Stimulated activated CD4-positive, alpha-beta T cell treated with anti-CD3 and anti-CD28 coated beads, Interleukin-12 subunit alpha, Interleukin-12 subunit beta, amount 100 ng/mL, for 4 hours (primary cell): ENCODE measurements around the gene SAMD4B.
A peak's percentile ranks its signal among the peaks of the same experiment; 100 is the strongest.
"Not testable (repeated sequence)": the region's sequence is repeated elsewhere in the genome, so short reads cannot be mapped to it uniquely, and the experiment has no call there.

Experiments used
- DNase-seq: peaks from one replicate; pipeline ENCODE4 v3.0.0-alpha.2; 2020

Gene SAMD4B

DNA sequence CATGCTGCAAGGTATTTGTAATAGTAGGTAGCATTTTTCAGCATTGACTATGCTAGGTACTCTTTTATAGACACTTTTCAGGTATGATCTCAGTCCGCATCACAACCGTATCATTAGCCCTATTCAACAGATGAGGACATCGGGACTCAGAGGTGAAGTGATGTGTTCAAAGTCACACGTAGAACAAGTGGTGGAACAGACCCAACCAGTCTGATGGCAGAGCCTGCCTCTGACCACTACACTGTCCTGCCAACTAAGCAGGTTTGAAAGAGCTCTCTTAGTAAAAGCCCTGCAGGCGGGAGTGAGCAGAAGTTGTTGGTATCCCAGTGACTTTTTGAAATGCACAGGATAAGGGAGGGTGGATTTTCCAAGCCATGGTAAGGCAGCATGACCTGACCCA lies 28.5 kb downstream of the SAMD4B start:
- DNase-seq: no peak

GRCh38 chr19:39372047-39372802 lies 30.0 kb downstream of the SAMD4B start:
- no peak for DNase-seq

DNA sequence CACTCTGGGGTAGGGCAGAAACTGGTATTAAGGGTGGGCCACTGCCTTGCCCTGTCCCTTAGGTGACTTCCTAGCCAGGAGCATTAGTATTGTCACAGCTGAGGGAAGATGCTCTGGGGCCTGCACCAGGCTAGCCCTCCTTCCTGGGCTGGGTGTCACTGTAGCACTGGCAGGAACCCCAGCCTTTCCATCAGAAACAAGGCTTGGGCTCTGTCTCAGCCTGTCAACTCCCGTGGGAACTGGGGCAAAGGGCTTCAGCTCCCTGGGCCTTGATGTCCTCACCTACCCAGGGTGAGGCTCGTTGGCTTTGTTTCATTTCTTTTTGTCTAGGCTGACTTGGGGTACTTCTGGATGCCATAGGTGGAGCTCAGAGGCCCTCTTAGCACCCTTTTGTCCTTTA lies 30.7 kb downstream of the SAMD4B start:
- no peak for DNase-seq

- DNase-seq: no peak
These were observed 33.7 kb downstream of the SAMD4B start for GRCh38 chr19:39375929-39376328.

DNA sequence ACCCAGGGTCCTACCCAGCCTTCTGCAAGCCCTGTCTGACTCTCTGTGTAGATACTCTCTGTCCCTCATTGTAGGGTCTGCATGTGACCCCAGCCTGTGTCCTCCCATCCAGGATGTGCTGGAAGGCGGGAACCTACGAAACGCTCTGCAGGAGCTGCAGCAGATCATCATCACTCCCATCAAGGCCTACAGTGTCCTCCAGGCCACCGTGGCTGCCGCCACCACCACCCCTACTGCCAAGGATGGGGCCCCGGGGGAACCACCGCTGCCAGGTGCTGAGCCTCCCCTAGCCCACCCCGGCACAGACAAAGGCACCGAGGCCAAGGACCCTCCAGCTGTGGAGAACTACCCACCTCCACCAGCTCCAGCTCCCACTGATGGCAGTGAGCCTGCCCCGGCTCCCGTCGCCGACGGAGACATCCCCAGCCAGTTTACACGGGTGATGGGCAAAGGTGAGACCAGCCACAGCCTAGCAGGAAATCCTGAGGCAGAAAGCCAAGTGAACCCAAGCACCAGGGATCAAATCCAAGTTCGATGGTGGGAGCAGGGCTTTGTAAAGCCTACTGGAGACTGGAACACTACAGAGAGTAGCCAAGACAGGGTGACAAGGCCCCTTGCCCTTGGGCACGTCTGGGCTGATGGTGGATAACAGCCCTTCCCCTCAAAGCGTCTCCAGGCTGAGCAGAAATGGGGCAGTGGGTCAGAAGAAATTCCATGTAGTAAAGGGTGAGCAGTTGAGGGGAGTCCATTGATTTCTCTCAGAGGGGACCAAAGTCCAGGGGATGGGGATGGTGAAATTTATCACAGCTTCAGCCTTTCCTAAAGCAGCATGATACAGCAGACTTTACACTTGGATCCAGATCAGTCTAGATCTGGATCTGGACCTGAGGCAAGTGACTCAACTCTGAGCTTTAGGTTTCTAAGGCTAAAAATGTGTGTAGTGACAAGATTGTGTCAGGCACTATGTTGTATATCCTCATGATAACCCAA lies 35.4 kb downstream of the SAMD4B start:
- DNase-seq: no peak

- not testable (repeated sequence) for DNase-seq
These were observed 37.1 kb downstream of the SAMD4B start for GRCh38 chr19:39379366-39379765.

- DNase-seq: no peak
These were observed 37.7 kb downstream of the SAMD4B start for GRCh38 chr19:39379865-39380396.

- DNase-seq: no peak
These were observed 38.6 kb downstream of the SAMD4B start for GRCh38 chr19:39380521-39381502.

GRCh38 chr19:39381910-39382611 lies 39.8 kb downstream of the SAMD4B start:
- no peak for DNase-seq

- DNase-seq: no peak
These were observed 41.0 kb downstream of the SAMD4B start for GRCh38 chr19:39382991-39383828.

DNA sequence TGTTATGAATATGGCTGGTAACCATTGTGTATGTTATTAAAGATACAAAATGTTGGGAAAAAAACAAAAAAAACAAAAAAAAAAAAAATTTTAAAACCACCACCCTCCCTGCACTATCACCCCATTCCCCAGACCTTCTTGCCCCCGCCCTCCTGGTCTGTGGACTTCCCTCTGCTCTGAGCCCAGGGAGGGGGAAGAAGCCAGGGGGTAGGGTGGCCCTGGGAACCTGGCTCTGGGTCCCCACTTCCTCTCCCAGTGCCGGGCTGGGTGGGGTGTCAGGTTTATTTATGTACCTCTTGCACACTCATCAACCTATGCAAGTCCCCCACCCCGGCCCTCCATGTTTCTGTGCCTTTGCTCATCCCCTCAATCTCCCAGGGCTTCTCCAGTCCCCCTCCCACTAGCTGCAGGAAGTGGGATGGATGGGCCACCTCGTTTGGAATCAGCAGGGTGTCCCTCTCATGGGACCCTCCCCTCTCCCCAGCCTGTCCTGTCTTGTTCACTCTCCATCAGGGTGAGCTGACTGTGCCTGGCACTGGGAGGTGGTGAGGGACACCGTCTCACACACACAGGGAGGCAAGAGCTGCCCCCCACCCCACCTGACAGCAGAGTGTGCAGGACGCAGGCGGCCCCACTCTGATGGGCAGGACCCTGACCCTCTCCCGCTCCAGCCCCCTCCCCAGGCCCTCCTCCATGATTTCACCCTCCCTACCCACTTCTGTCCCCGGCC lies 42.8 kb downstream of the SAMD4B start:
- DNase-seq: no peak

DNA sequence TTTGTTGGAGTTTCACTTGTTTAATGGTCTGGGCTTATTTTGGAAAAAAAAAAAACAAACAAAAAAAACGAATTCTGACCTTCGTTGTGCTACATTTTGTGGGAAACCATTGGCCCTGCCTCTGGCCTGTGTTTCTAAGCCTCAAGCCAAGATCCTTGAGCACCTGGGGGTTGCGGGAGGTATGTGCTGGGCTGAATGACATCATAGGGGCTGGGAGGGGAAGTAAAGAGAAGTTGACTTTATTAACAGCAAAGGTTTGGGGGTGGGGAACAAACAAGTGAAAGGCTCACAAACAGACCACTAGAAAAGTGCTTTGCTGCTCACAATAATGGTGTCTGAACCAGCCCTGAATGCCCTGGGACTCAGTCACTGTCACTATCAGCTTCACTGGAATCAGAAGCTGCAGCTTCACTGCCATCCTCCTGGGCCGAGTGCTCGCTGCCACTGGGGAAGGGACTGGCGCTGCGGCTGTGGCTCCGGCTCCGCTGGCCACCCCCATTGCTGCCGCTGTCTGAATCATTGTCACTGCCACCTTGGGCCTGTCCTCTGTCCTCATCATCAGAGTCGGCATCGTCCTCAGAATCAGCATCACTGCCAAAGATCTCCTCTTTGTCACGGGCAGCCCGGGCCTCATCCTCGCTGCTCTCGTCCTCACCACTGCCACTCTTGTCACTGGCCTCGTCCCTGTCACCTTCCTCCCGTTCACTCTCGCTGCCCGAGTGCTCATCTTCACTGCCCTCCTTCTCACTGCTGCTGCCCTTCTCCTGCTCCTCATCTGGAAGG lies 43.6 kb downstream of the SAMD4B start:
- no peak for DNase-seq

GRCh38 chr19:39386557-39386956 lies 44.3 kb downstream of the SAMD4B start:
- no peak for DNase-seq

DNA sequence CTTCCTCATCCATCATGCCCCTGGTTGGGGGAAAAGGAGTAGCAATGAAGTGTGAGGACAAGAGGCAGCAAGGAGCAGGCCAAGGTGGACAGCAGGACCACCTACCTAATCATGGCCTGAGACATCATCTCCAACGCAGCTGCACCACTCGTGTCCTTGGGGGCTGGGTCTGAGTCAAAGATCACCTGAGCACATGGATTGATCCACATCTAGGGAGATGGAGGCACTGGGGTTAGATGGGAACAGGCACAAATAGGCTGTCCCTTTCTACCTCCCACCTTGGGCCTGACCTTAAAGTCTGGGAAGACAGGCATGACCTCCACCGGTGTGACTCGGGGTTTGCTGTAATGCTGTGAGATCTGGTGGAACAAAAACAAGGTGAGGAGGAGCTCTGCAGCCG lies 46.4 kb downstream of the SAMD4B start:
- DNase-seq: no peak

GRCh38 chr19:39389631-39390414 lies 47.6 kb downstream of the SAMD4B start:
- no peak for DNase-seq

DNA sequence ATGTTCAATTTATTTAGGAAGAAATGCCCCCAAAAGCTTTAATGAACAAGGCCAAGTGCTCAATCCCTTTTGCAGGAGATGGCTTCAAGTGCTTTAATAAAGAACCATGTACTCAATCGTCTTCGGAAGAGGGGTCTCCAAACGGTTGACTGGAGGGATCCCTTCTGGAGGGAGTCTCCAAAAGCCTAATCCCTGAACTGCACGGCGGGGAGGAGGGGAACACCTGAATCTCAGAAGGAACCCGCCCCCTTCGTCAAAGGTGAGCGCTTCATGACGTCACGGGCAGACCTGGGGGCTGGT lies 48.2 kb downstream of the SAMD4B start:
- no peak for DNase-seq

DNA sequence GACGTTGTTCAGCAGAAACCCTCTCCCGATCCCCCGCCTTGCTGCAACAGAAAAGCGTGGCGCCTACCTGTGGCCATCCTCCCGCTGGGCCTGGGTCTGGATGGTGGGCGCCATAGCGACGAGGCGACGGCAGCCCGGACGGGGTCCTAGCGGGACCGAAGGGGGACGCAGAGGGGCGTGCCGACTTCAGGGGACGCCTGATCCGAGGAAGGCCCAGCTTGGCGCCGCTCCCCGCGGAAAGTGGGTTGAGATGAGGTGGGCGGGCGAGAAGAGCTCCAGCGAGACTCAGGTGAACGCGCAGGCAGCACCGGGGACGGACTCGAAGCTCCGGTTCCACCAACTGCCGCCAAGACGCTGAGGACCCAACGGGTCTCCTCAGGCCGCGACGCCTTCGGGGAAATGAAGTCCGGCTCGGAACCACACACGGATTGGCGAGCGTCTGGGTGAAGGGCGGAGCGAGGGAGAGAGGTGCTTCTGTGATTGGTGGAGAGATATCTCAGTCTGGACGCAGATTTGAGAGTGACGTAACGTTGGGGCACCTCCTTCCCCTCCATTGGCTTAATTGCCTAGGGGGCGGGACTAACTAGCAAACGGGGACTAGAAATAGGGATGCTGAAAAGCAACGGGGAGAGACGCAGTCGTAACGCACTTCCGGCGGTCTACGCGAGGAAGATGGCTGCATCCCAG lies 48.7 kb downstream of the SAMD4B start, which contains the start of the genes MED29 and PAF1:
Gene MED29 (plus strand): TSS at position 628 of the 687 bp plus-strand sequence. CDS start 45 bp downstream, at position 673.
Gene PAF1 (minus strand): TSS at position 356 of the 687 bp plus-strand sequence. CDS start 242 bp downstream, at position 114.
- DNase-seq: peak; percentile 90
